Inferior parietal cortex (tissue), 1 donor: ENCODE measurements around the gene ZFP1.

Experiments used
- DNase-seq: peaks from one replicate; pipeline ENCODE4 v3.0.0-alpha.2; 2016; ENCODE audit errors: extremely low spot score

The ZFP1 gene

DNA sequence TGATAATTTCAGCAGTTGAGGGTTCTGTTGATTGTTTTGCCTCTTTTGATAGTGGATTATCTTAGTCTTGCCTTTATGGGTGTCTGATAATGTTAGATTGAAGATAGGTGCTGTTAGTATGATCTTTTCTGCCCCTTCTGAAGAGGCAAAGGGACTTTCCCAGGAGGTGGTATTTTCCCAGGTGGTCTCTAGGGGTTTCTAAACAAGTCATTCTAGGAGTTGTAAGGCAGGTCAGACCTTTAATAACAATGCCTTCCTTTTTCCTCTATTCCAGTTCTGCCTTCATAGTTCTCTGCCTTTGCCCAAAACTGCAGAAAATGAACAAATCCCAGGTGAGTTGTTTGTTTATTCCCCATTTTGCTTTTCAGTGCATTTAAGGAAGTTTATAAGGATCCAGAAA is 4.3 kb downstream of the ZFP1 start:
- DNase-seq: no peak

DNA sequence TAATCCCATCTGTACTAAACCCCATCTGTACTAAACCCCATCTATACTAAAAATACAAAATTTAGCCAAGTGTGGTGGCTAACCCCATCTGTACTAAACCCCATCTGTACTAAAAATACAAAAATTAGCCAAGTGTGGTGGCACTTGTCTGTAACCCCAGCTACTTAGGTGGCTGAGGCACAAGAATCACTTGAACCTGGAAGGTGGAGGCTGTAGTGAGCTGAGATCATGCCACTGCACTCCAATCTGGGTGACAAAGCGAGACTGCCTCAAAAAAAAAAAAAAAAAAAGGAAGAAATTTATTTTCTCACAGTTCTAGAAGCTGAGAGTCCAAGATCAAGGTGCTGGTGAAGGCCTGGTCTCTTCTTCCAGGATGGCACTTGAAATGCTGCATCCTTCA is 12.1 kb downstream of the ZFP1 start:
- DNase-seq: no peak

- no peak for DNase-seq
Measured at GRCh38 chr16:75169899-75170405, 21.6 kb downstream of the ZFP1 start.

- no peak for DNase-seq
Measured at GRCh38 chr16:75172578-75172977, 24.3 kb downstream of the ZFP1 start.

GRCh38 chr16:75175074-75175473 is 26.8 kb downstream of the ZFP1 start:
- DNase-seq: no peak

- no peak for DNase-seq
Measured at GRCh38 chr16:75176926-75177325, 28.6 kb downstream of the ZFP1 start.

GRCh38 chr16:75179208-75179607 is 30.9 kb downstream of the ZFP1 start:
- DNase-seq: no peak

DNA sequence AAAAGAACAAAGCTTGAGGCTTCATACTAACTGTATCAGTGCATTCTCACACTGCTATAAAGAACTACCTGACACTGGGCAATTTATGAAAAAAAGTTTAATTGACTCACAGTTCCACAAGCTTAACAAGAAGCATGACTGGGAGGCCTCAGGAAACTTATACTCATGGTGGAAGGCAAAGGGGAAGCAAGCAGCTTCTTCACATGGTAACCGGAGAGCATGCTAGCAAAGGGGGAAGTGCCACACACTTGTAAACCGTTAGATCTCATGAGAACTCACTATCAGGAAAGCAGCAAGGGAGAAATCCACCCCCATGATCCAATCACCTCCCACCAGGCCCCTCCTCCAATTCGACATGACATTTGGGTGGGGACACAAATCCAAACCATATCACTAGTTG is 33.3 kb downstream of the ZFP1 start:
- DNase-seq: no peak

DNA sequence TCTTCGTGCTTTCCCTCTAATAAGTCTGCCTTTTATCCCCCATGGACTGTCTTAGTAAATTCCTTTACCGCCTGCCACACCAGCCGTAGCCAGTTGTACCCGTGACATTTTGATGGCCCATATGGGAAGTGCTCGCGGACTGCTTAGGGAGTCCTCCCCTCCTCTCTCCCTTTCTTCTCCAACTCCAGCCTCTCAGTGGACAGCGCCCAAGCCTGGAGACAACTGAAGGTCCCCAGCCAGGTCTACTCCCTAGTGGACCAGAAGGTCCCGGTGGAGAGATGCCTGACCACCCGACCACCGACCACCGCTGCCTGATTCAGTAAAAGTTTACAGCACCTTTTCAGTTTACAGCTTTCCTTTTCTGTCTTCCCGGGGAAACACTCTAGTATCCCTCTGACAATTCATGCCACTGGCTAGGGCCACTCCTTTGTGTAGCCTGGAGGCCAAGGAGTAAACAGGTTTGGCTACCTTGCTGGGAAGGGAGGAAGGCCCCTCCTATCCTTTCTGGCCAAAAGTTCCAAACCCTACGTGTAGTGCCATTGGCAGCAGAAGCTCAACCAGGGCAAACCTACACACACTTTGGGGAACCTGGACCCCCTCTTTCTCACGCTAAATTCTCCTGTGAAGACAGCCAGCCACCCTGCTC is 40.6 kb downstream of the ZFP1 start:
- no peak for DNase-seq

DNA sequence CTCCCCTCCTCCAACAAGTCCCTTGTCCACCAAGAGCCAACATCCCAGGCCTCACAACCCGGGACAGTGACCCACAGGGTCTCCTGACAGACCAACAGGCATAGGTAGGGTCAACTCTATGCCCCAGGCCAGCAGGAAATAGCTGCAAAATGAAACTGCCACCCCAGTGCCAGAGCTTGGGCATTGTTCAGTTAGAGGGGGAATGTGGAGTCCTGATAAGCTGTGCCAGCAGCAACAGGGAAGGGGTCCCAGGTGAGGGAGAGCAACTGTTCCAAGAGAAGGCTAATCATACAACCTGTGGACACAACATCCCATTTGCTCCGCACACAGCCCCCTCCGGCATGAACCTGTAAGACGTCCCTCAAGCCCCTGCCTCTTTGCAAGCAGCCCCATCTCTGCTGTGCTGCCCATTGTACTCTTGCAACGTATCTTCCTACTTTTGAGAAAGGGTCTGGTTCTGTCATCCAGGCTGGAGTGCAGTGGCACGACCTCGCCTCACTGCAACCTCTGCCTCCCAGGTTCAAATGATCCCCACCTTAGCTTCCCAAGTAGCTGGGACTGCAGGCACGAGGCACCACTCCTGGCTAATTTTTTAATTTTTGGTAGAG is 41.4 kb downstream of the ZFP1 start:
- DNase-seq: no peak

- no peak for DNase-seq
Measured at GRCh38 chr16:75192606-75193264, 44.4 kb downstream of the ZFP1 start.

- no peak for DNase-seq
Measured at GRCh38 chr16:75193265-75193650, 44.9 kb downstream of the ZFP1 start.

- DNase-seq: no peak
Measured at GRCh38 chr16:75193730-75194444, 45.6 kb downstream of the ZFP1 start.

DNA sequence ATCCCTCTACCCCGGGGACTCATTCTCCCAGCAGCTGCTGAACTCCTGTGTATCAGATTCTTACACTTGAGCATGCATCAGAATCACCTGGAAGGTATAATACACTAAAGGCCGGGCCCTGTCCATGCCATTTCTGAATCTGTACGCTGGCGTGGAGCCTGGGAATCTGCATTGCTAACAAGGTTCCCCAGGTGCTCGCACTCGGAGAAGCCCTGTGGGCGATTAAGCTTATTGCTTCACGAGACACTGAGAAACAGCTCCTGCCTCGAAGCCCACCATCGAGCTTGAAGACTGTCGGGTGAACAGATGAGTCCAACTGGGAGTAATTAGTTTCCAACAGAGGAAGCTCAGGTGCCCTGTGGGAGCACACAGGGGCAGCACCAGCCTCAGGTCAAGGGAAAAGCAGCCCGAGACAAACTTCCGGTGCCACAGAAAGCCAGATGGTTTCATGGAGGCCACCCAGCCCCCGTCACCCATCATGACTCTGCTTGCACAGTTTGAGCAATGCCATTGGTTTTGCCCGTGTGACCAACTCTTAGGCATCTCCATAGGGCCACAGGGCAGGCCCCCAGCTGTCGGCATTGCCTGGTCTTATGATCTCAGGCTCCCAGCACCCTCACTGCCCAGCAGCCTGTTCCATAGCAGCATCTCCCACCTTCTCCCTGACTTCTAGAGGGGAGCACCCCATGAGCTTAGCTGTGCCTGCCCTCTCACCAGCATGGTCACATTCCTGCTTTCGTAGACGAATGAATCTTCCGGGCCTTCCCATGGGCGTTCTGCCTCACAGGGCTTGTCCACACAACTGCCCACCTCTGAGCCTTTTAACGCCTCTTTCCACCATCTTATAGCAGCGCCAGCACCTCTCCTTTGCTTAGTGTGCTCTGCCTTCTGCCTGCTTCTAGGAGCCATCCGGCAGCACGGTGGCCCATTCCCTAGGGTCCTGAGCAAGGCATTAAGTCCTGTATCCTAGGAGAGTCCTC is 47.8 kb downstream of the ZFP1 start:
- no peak for DNase-seq

DNA sequence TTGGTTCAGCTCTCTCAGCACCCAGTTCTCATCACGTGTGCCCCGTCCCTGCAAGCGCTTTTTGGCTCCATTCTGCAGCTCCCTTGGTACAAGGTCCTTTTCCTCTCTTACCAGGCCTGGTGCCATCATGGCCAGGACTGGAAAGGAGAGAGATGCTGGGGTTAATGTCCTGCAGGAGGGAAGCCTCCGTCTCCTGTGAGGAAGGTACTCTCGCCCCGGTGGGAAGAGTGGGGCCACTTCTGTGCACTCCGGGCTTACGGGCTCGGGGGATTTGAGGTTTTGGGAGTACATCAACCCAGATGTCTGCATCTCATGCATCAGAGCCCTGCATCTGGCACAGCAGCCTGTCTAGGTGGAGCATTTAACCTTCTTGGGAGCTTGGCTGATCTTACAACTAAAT is 48.5 kb downstream of the ZFP1 start:
- DNase-seq: no peak

DNA sequence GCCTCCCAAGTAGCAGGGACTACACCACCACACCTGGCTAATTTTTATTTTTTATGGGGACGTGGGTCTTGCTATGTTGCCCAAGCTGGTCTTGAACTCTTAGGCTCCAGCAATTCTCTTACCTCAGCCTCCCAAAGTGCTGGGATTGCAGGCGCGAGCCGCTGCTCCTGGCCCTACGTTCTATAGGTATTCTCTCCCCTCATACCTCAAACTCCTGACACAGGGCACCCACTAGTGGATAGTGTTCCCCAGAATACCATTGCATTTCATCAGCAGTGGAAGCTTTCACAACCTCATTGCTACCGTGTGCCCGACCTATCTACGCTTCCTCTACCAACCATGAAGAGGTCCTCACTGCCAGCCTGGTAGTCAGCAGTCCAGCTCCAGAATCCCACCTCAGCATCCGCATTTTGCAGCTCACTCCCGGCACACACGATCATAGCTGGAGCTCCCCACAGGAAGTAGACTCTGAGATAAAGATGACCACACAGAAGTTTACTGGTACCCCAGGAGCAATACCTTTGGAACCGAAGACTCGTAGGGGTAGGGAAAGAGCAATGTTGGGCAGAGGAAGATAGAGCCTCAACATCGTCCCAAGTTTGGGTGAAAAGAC is 49.3 kb downstream of the ZFP1 start:
- DNase-seq: no peak

- no peak for DNase-seq
Measured at GRCh38 chr16:75198135-75198600, 49.8 kb downstream of the ZFP1 start.

GRCh38 chr16:75202069-75202590 is 53.8 kb downstream of the ZFP1 start:
- DNase-seq: no peak

- DNase-seq: no peak
Measured at GRCh38 chr16:75203096-75203495, 54.8 kb downstream of the ZFP1 start.

GRCh38 chr16:75203667-75204409 is 55.5 kb downstream of the ZFP1 start:
- no peak for DNase-seq
